T-helper 1 cell treated with Interleukin-12 subunit alpha and Interleukin-12 subunit beta and Interleukin-4 antibody, amounts not matched to agents 30 μg/mL and 1 μg/mL, for 36 hours (primary cell): ENCODE data around the gene SIX3.

Experiments
- H3K27ac Mint-ChIP-seq: one replicate; pipeline ENCODE4 v1.8.0; 2021; ENCODE audit warnings: mild to moderate bottlenecking, mixed read lengths
- H3K27me3 Mint-ChIP-seq: one replicate; pipeline ENCODE4 v1.8.0; 2021; ENCODE audit warnings: low read depth, mixed read lengths
- H3K36me3 Mint-ChIP-seq: one replicate; pipeline ENCODE4 v1.8.0; 2021; ENCODE audit warnings: low read depth, mixed read lengths
- H3K4me1 Mint-ChIP-seq: one replicate; pipeline ENCODE4 v1.8.0; 2021; ENCODE audit warnings: low read depth, mixed read lengths
- H3K4me3 Mint-ChIP-seq: one replicate; pipeline ENCODE4 v1.8.0; 2021; ENCODE audit warnings: mild to moderate bottlenecking, moderate library complexity, mixed read lengths
- H3K9me3 Mint-ChIP-seq: one replicate; pipeline ENCODE4 v1.8.0; 2021; ENCODE audit warnings: mixed read lengths

The SIX3 gene

DNA sequence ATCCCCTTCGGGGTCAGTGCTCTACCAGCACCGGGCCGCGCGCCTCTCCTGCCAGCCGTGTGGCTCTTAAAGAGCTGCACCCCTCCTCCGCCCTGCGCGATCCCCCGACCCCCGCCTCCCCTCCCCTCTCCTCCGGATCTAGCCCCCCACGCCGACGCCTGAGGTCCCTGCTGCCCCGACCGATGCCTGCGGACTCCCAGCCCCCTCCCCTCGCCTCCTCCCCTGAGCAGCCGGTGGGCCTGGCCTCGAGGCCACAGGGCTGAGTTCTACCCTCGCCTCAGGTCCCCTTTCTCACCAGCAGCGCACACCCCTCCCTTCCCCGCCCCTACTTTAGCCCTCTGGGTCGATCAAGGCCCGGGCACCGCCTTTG is 5.8 kb upstream of the SIX3 start:
- peaks cover 88% of the 10 kb centered on the region for H3K27me3 Mint-ChIP-seq
- H3K4me3 Mint-ChIP-seq = no peak overlapping the region
- H3K36me3 Mint-ChIP-seq = no peaks in the 10 kb centered on the region
- no peaks in the 10 kb centered on the region for H3K4me1 Mint-ChIP-seq
- H3K9me3 Mint-ChIP-seq = no peaks in the 10 kb centered on the region
- H3K27ac Mint-ChIP-seq = no peak overlapping the region

DNA sequence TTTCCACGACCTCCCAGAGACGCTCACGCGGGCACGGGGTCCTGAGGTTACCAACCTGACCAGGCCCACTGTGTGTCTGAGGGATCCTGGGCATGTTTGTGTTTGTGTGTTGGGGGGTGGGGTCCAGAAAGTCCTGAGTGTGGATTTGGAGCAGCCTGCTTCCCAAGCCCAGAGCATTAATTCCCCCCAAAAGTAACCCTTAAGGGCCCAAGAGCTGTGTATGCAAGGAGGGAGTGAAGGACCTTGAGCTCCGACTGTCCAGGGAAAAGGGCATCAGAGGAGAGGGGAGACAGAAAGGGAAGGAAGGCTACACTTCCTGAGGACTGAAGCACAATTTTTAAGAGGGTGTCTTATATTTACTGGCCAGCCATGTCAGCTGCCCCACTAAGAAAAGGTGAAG is 5.2 kb upstream of the SIX3 start:
- Mint-ChIP-seq H3K4me1 (peaks cover 2% of the 10 kb centered on the region), H3K27me3 (peaks cover 88% of the 10 kb centered on the region), H3K4me3 (no peak overlapping the region), H3K9me3 (no peaks in the 10 kb centered on the region), H3K36me3 (no peaks in the 10 kb centered on the region), H3K27ac (no peak overlapping the region)

DNA sequence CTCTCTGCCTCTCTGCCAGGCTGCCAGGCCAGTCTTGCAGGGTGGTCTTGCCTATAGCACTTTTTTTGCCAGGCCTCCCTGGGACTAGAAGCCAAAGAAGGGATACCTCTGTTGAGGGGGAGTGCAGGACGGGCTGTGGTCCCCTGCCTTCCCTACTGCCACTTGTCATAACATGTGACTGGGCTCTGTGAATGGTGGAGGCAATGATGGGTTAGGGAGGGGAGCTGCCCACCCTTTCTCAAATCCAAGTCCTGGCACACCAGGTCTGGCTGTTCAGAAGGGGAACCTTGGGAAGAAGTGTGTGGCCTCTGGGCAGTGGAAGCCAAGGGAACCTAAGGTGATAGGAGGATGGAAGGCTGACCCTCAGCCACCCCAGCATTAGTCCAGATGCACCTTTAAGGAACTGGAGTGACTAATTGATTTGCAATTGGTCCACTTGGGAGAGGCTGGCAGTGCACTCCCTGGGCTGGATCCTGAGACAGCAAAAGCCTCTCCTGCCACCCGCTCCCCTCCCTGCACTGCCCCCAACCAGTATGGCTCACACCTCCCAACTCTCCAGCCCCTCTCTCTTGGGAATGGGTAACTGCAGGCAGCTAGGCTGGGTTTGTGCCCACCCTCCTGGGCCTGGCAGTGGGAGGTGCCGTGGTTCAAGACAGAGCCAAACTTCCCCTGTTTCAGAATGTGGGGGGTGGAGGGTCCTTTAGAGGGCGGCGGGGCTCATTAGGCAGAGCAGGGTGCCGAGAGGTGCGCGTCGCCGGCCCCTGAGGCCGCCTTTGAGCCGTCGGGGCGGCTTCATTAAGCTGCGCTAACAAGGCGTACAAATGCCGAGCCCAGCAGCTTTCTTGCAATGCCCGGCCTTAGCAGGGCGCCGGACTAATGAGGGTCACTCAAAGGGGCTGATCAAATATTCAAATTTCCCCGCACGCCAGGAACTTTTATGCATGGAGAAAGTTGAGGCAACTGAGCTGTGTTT is 4.5 kb upstream of the SIX3 start:
- Mint-ChIP-seq H3K4me1 (peaks cover 6% of the 10 kb centered on the region), H3K27ac (no peak overlapping the region), H3K4me3 (no peak overlapping the region), H3K27me3 (peaks cover 88% of the 10 kb centered on the region), H3K36me3 (no peaks in the 10 kb centered on the region), H3K9me3 (no peaks in the 10 kb centered on the region)

DNA sequence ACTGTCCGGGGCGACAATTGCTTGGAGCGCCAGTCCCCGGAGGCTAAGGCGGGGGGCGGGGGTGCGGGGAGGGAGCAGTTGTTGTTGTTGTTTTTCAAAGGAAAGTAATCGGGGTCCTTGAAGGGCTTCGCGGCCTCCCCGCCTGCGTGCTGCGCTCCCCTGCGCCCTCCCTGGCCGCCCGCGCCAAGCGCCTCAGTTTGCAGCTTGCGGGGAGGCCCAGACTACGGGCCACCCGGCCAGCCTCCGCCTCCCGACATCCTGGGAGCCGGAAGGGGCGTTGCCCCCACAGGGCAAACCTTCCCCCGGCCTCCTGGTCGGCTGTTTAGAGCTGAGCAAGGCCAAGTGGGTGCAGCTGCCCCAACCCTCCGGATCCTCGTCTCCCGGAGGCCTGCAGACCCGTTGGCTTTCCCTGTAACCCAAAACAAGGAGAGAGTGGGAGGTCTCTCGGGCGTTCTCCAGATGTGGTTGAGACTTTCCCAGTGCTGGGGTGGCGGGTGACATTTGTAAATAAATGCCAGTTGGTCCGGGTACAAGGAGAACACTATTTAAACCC is 3.7 kb upstream of the SIX3 start:
- Mint-ChIP-seq H3K27ac (no peak overlapping the region), H3K27me3 (peaks cover 85% of the 10 kb centered on the region), H3K4me3 (no peak overlapping the region), H3K9me3 (no peaks in the 10 kb centered on the region), H3K36me3 (no peaks in the 10 kb centered on the region), H3K4me1 (peaks cover 6% of the 10 kb centered on the region)

DNA sequence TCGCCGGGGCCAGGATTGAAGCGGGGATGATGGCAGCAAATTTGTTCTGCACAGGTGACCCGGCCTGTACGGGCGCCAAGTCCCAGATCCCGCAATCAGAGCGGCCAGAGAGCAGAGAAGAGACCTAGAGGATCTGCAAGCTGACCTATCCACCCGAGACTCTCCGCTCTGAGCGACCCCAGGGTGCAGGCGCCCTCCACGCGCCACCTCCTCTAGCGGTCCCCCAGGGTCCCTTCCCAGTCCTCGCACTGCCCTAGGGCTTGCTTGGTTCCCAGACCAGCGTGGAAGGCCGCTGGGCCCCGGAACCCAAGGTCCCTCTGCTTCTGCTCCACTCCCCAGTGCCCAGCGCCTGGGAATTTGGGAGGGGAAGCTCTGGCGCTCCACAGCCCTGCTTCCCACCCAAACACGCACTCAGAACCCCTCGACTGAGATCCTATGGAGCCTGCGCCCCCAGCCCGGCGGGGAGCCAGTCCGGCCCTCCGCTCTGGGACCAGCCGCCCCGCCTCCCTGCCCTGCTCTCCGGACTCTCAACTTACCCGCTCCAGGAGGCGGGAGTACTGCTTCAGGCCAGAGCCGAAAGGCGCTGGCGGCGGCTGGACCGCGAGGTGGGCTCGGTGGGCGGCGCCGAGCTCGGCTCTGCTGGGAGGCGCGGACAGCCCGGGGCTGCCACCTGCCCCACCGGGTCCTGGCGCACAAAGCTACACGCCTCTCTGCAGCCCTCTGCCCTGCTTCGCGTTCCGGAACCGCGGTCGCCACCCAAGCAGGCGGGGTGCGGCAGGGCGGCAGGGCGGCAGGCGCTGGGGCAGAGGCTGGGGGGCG is 3.0 kb upstream of the SIX3 start:
- Mint-ChIP-seq H3K4me3 (no peak overlapping the region), H3K9me3 (no peaks in the 10 kb centered on the region), H3K4me1 (peaks cover 9% of the 10 kb centered on the region), H3K27me3 (peaks cover 85% of the 10 kb centered on the region), H3K27ac (no peak overlapping the region), H3K36me3 (no peaks in the 10 kb centered on the region)

DNA sequence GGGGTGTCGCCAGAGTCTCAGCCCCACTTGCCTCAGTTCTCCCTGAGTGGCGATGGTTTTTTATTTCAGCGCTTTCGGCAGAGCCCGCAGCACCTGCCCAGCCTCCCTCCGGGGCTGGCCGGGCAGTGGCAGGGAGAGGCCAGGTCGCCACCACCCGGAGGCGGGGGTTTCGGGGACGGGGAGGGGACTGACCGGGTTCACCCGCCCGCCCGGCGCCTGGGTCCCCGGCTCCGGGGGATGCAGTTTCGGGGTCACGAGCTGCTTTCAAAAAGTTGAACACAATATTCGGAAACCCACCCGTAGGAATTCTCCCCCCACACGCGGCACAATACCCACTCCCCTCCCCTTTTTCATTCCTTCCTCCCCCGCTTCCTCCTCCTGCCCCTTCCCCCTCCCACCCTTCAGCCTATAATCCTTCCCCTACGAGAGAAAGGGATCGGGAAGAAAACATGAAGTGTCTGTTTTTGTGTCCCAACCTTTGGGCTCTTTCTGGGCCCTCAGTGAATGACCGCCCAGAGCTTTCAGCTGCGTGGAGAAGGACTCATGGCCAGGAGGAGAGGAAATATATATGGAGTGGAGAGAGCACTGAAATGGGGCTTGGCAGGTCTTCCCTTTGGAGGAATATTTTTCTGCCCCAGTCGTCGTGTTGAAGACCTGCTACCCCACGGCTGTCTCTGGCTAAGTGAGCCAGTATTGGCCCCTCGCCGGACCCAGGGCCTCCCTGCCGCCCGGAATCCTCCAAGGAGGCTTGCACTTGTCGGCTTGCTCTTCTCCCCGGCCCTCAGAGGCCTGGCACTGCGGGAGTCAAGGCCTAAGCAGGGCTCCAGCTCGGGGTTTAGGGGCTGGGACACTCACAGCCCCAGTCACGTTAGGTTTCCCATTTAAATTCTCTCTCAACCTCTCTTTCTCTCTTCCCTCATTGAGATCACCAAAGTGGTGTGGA is 2.1 kb upstream of the SIX3 start:
- no peaks in the 10 kb centered on the region for H3K36me3 Mint-ChIP-seq
- H3K27me3 Mint-ChIP-seq = peaks cover 83% of the 10 kb centered on the region
- peaks cover 9% of the 10 kb centered on the region for H3K4me1 Mint-ChIP-seq
- H3K9me3 Mint-ChIP-seq = no peaks in the 10 kb centered on the region
- no peak overlapping the region for H3K27ac Mint-ChIP-seq
- no peak overlapping the region for H3K4me3 Mint-ChIP-seq

DNA sequence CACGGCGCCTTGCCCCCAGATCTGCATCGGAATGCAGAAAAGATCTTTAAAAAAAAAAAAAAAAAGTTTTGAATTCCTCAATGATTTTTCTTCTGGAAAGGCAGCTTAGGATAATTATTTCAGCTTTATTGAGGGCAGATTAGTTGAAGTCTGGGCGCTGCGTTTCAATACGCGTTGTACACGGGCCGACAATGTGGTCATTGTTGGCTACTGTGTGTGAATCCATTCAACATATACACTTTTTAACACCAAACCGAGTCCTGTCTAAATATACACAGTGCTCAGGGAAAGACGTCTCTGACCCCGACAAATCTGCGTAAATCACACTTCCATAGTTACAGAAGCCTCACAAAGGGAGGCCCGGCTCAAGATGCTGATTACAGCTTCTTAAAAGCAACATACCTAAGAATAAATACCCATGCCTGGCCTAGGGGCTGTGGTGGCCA is 1.4 kb upstream of the SIX3 start:
- Mint-ChIP-seq H3K36me3 (no peaks in the 10 kb centered on the region), H3K27ac (no peak overlapping the region), H3K27me3 (peaks cover 82% of the 10 kb centered on the region), H3K4me3 (no peak overlapping the region), H3K4me1 (peaks cover 9% of the 10 kb centered on the region), H3K9me3 (no peaks in the 10 kb centered on the region)

DNA sequence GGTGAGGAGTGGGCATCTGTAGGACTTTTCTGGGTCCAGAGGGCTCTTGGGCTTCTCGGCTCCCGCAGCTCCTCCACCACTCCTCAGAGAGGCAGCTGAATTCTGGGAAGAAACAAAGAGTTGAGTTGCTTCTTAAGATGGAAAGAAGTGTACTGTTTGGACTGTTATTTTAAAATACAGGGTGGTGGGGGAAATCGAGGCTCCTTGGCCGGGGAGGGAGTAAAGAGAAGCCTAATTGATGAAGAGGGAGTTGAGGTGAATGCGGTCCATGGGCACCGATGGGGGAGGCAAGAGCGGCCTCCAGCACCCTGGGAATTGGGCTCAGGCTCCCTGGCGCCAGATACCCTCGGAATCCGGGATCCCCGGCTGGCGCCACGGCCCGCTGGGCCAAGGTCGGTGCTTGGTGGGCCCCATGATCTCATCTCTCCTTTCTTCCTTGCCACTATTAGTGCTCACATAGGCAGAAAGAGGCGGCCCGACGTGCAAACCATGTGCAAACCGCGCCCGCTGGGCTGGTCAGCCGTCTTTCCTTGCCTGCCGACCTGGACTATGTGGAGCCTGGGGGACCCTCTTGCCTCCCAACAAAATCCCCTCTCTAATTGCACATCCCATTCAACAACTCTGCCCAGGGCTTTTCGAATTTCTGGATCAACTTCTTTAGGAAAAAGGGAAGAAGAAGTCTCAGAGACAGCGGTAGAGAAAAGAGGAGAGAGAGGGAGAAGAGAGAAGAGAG is 604 bp upstream of the SIX3 start:
- H3K9me3 Mint-ChIP-seq = no peaks in the 10 kb centered on the region
- H3K27me3 Mint-ChIP-seq = peaks cover 83% of the 10 kb centered on the region
- no peak overlapping the region for H3K27ac Mint-ChIP-seq
- peaks cover 9% of the 10 kb centered on the region for H3K4me1 Mint-ChIP-seq
- no peaks in the 10 kb centered on the region for H3K36me3 Mint-ChIP-seq
- peak overlapping the region; percentile 85 for H3K4me3 Mint-ChIP-seq

DNA sequence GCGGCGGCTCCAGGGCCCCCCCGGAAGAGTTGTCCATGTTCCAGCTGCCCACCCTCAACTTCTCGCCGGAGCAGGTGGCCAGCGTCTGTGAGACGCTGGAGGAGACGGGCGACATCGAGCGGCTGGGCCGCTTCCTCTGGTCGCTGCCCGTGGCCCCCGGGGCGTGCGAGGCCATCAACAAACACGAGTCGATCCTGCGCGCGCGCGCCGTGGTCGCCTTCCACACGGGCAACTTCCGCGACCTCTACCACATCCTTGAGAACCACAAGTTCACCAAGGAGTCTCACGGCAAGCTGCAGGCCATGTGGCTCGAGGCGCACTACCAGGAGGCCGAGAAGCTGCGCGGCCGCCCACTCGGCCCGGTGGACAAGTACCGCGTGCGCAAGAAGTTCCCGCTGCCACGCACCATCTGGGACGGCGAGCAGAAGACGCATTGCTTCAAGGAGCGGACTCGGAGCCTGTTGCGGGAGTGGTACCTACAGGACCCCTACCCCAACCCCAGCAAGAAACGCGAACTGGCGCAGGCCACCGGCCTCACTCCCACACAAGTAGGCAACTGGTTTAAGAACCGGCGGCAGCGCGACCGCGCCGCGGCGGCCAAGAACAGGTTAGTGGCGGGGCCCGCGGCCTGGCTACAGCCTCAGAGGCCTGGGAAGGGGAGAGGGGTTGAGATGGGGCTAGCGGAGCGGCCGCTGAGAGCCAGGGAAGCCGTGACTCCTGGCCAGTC is 965 bp downstream of the SIX3 start:
- Mint-ChIP-seq H3K36me3 (no peaks in the 10 kb centered on the region), H3K27ac (no peak overlapping the region), H3K9me3 (no peaks in the 10 kb centered on the region), H3K4me3 (no peak overlapping the region), H3K27me3 (peaks cover 80% of the 10 kb centered on the region), H3K4me1 (peaks cover 9% of the 10 kb centered on the region)

DNA sequence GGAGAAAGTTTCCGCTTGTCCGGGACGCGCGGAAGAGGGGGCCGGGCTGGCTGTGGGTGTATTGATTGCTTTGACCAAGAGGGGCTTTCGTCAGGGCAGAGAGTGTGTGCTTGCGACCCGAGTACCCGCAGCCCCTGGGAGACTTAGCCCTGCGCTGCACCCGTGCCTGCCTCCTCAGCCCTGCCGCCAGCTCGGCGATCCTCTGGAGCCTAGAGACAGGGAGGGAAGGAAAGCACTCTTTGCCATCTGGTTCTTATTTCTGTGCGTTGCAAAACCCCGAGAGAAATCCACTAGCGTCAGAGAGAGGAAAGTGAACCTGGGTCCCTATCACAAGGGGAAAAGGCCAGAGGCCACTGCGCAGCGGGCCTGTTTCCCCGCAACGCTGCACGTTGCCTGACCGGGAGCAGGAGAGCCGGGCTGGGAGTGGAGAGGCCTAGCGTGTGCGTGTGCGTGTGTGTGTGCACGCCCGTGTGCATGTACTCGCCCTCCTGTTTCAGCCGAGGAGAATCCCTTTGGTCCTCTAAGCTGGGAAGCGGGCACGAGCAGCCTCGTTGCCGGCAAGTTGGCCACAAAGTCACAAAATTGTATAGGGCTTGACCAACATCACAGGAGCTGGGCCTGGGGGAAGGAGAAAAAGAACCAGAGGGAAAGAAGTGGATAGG is 1.7 kb downstream of the SIX3 start:
- Mint-ChIP-seq H3K36me3 (no peaks in the 10 kb centered on the region), H3K4me3 (no peak overlapping the region), H3K27ac (peak overlapping the region; percentile 49), H3K9me3 (no peaks in the 10 kb centered on the region), H3K27me3 (peaks cover 84% of the 10 kb centered on the region), H3K4me1 (peaks cover 9% of the 10 kb centered on the region)

DNA sequence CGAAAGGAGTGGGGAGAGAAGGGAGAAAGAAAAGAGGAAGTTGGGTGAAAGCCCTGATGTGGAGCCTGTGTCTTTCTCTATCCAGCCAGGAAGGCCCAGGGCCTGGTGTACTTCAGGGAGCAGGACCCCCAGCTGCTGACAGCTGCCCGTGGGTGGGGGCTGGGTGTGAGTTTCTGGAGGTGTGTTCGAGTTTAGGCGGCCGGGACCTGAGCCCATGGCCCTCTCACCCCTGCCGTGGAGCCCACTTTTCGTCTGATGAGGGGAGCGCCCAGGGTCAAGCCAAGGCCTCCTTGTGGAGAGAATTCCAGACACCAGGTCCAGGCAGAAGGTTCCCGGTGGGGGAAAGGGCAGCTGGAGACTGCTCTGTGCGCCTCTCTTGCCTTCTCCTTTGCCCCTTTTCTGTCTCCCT is 2.2 kb downstream of the SIX3 start:
- Mint-ChIP-seq H3K27ac (peak overlapping the region; percentile 63), H3K4me3 (peak overlapping the region; percentile 25), H3K4me1 (peaks cover 9% of the 10 kb centered on the region), H3K27me3 (peaks cover 85% of the 10 kb centered on the region), H3K36me3 (no peaks in the 10 kb centered on the region), H3K9me3 (no peaks in the 10 kb centered on the region)

DNA sequence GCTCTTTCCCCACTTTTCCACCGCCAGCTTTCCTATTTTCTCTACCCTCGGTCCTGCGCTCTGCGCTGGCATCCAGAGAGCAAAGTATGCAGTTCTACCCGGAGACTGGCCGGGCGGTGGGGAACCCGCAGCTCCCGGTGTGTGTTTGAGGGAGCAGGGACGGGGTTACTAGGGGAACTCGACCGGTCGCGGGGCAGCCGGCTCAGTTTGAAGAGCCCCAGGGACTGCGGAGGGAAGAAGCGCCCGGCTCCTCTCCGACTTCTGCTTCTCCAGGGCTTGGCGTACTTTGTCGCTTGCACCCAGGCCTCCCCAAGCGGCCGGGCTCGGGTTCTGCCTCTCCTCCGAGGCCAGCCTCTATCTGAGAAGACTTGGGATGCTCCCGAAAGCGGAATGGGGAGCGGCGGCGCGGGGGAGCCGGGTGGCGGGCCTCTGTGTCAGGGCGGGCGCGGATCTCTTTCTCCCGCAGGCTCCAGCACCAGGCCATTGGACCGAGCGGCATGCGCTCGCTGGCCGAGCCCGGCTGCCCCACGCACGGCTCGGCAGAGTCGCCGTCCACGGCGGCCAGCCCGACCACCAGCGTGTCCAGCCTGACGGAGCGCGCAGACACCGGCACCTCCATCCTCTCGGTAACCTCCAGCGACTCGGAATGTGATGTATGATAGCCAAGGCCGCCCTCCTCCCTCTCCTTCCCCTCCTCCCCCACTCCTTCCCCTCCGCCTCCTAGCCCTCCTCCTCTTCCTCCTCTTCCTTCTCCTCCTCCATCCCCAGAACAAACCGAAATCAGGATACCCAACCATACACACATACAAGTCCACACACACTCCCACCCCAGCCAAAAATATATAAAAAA is 2.8 kb downstream of the SIX3 start:
- Mint-ChIP-seq H3K27me3 (peaks cover 91% of the 10 kb centered on the region), H3K4me1 (peaks cover 9% of the 10 kb centered on the region), H3K4me3 (peak overlapping the region; percentile 25), H3K36me3 (no peaks in the 10 kb centered on the region), H3K27ac (peak overlapping the region; percentile 63), H3K9me3 (no peaks in the 10 kb centered on the region)
